Activated CD4-positive, alpha-beta T cell treated with anti-CD3 and anti-CD28 coated beads, Interleukin-2, Interleukin-6, amounts not matched to agents 100 ng/mL and 50 ng/mL, durations not matched to agents 16 hours and 8 hours (primary cell): Measurements from ENCODE around the gene UNC45B.
"Not testable (repeated sequence)": the region's sequence is repeated elsewhere in the genome, so short reads cannot be mapped to it uniquely, and the experiment has no call there.

Experiments used
- DNase-seq: peaks from one replicate; pipeline ENCODE4 v3.0.0-alpha.2; 2020

The UNC45B gene

GRCh38 chr17:35141681-35142466 is 5.7 kb upstream of the UNC45B start, which contains the start of gene NLE1:
Gene NLE1, minus strand, starts transcription at chr17:35142303. Its CDS starts 28 bp downstream, at chr17:35142275.
- peak; percentile 94 for DNase-seq

- DNase-seq: no peak
Observed at GRCh38 chr17:35142467-35142796, 5.2 kb upstream of the UNC45B start.

GRCh38 chr17:35144840-35145239 is 2.8 kb upstream of the UNC45B start:
- DNase-seq: no peak

- DNase-seq: no peak
Observed at GRCh38 chr17:35146214-35146833, 1.3 kb upstream of the UNC45B start.

- DNase-seq: no peak
Observed at GRCh38 chr17:35148144-35148543, 527 bp downstream of the UNC45B start.

GRCh38 chr17:35149941-35150340 is 2.3 kb downstream of the UNC45B start:
- DNase-seq: no peak

GRCh38 chr17:35151080-35151479 is 3.5 kb downstream of the UNC45B start:
- DNase-seq: not testable (repeated sequence)

GRCh38 chr17:35152421-35153140 is 5.0 kb downstream of the UNC45B start:
- no peak for DNase-seq

- no peak for DNase-seq
Observed at GRCh38 chr17:35154196-35155165, 6.9 kb downstream of the UNC45B start.

GRCh38 chr17:35155246-35155645 is 7.6 kb downstream of the UNC45B start:
- no peak for DNase-seq

GRCh38 chr17:35159940-35160339 is 12.3 kb downstream of the UNC45B start:
- no peak for DNase-seq

- peak; percentile 29 for DNase-seq
Observed at GRCh38 chr17:35160354-35161201, 13.0 kb downstream of the UNC45B start.

GRCh38 chr17:35161281-35161761 is 13.7 kb downstream of the UNC45B start:
- peak; percentile 32 for DNase-seq

GRCh38 chr17:35162755-35163154 is 15.1 kb downstream of the UNC45B start:
- DNase-seq: no peak

GRCh38 chr17:35163886-35164285 is 16.3 kb downstream of the UNC45B start:
- no peak for DNase-seq

GRCh38 chr17:35164716-35165115 is 17.1 kb downstream of the UNC45B start:
- no peak for DNase-seq

- no peak for DNase-seq
Observed at GRCh38 chr17:35166526-35166925, 18.9 kb downstream of the UNC45B start.

GRCh38 chr17:35167046-35167445 is 19.4 kb downstream of the UNC45B start:
- no peak for DNase-seq

GRCh38 chr17:35167666-35168065 is 20.0 kb downstream of the UNC45B start:
- no peak for DNase-seq

GRCh38 chr17:35169835-35170363 is 22.3 kb downstream of the UNC45B start:
- no peak for DNase-seq
